ENCODE results near the gene HACD2.

Gene HACD2

DNA sequence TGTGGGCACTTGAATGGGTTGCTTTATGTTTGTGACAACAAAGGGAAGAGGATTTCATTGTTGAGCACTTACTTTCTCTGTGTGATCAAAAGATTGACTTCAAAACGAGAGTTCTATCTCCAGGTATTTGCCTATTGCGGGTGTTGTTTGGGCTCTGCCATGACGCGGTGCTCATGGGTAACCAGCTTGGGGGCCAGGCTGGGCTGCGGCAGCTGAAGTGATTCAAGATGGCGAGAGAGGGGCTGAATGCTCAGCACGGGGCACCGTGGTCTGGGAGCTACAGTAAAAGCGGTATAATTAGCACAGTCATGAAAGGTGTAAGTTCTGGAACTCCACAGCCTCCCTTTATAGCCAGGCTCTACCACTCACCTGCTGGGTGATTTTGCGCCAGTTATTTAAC lies 105.0 kb downstream of the HACD2 start:
- no peak for DNase-seq

DNA sequence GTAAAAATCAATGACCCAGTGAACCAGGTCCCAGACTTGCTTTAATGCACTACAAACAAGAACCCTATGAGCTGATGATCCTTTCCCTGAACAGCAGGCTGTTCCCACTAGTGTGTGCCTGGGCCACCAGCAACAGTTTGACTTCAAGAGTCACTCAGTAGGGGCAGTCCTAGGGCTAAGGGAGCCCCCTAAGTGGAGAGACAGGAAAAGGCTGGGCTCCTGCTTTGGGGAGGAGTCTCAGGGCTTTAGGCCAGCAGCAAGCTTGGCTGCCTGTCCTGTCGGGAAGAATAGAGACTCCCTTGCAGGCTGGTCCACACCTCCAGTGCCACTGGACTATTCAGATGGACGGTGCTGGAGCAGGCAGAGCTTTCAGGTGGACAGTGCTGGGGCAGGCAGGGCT lies 106.5 kb downstream of the HACD2 start:
- no peak for DNase-seq

DNA sequence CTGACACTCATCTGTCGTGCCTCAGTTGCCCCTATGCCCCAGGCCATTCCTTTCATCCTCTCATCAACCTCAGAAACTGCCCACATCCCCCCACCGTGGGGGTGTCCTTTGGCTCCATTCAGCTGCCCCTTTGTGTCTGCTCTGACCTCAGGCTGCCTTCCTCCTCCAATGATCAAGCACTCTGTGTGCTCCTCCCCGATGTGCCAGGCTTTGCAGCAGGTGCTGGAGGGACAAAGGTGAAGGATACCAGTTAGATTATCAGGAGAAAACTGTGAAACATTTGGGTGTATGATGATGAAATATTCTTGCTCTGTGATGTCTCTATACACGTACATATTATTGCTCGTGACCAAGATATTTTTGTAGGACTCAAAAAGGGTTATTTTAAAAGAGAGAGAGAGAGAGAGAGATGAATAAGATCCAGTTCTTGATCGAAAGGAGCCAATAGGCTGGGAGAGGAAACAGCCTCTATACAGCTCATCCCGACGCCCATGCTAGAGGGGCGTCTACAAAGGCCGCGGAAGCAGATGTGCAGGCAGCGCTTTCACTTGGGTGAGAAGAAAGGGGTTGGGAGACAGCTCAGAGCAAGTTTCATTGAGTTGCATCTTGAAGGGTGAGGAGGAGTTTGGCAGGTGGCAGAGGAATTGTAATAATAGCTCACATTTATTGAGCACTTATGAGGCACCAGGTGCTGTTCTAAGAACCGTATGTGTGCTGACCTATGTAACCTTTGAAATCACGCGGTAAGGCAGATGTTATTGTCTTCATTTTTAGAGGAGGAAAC lies 107.7 kb downstream of the HACD2 start:
- DNase-seq, result no peak

DNA sequence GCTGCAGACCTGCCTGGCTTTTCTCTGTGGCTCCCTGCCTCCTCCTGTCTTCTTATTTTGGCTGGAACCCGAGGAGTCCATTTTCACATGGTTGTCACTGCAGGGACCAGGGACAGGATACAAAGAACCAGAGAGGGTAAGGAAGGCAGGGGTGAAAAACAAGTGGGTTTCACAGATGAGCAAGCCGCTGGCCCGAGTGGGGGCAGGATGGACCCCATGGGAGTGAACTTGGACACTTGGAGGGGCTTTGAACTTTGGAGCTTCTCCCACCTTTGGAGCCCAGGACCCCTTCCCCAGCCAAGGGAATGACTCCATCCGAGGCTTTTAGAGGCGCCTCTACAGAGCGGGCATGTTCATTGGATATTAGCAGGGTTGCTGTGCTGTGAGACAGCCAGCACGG lies 109.1 kb downstream of the HACD2 start:
- no peak for DNase-seq

DNA sequence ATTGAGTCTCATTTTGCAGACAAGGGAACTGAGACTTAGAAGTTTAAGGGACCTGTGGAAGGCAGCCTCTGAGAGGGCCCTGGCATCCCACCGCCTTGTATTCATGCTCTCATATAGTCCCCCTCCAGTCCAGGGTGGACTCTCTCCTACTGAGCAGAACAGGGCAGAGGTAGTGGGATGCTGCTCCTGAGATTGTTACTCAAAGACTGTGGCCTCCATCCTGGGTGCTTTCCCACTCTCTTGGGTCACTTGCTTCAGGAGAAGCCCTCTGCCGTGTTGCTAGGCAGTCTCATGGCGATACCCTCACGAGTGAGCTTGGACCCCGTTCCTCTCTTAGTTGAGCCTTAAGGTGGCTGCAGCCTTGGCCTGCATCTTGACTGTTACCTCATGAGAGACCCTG lies 113.7 kb downstream of the HACD2 start:
- DNase-seq, result no peak

DNA sequence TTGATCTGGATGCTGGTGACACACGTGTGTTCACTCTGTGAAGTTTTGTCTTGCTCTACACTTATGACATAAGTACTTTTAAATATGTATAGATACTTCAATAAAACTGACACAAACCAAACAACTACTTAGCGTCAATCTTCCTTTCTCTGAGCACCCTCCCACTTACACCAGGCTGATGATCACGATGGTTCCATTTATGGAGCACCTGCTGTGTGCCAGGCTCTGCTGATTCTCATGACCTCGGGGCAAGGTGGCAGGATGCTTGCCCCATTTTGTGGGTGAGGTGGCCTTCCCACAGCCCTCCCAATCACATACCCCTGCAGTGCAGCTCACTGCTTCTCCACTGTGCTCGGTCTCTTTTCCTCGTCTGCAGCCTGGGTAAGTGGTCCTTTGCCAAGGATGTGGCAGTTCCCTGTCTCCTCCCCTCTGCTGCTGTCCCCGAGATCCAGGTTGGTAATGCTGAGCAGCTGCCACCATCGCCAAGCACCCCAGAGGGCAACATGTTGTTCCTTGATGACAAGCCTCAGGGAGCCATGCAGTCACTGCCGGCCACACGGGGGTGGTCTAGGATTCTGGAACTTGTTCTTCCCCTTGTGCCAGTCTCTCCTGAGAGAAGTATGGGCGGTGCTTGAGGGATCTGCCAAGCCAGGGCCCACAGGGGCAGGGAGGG lies 115.4 kb downstream of the HACD2 start:
- DNase-seq, result no peak

DNA sequence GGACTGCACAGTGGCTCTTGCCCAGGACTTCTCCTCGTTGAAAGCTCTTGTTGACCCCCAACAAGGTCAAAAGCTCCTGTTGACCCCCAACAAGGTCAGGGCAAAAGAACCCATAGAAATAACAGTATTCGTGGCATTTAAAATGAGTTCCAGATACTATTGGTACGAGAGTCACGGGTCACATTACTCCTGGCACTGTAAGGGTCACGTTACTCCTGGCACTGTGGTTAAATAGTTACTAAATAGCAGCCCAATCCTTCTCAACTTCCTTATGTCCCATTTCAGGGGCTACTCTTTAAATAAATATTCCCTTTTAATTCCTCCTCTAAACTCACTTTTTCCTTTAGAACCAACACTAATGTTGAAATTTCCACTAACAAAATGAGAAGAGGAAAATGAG lies 117.8 kb downstream of the HACD2 start:
- DNase-seq, result no peak

DNA sequence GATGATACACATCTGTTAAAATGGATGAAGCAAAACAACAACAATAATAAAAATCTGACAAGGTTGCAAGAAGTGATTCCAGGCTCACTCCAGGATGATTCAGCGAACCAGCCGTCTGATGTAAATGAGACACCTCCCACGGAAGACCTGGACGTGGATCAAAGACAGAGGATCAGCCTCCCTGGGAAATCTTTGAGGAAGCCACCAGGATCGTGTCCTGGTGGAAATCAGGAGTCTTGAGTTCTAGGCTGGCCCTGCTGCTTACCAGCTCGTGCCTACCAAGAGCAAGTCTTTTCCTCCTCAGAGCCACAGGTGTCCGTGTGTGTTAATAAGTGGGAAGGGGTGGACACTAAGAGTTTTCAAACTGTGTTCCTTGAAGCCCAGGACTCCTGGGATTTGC lies 120.6 kb downstream of the HACD2 start:
- DNase-seq, result no peak

DNA sequence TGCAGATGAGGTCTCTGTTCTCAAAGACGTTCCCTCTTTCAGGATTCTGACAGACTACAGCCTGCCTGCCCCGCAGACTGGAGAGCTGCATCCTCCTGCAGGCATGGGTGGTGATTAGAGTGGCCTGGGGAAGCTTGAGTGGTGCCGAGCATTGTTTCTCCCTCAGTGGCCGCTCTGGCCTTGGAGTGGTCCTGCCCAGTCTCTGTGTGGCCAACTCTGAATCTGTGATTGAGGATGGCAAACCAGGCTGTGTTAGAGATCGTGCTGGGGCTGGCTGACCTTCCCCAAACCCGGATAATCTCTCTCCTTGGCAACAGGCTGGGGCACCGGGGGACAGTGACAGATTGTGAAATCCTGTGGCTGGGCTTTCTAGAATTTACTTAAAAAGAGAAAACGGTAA lies 125.0 kb downstream of the HACD2 start:
- DNase-seq, result no peak

DNA sequence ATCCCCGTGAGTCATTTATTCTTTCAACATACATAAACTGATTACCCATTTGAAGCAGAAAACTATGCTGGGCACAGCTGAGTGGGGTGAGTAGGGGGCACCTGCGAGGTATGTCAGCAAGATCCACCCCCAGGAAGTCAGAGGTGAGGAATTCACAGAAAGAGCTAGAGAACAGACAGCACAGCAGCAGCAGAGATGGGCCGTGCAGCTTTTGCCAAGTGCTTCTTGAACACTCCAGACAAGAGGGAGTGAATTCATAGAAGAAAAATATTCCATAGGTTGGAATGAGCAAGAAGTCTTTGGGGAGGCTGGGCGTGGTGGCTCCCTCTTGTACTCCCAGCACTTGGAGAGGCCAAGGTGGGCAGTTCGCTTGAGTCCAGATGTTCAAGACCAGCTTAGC lies 126.6 kb downstream of the HACD2 start:
- no peak for DNase-seq

DNA sequence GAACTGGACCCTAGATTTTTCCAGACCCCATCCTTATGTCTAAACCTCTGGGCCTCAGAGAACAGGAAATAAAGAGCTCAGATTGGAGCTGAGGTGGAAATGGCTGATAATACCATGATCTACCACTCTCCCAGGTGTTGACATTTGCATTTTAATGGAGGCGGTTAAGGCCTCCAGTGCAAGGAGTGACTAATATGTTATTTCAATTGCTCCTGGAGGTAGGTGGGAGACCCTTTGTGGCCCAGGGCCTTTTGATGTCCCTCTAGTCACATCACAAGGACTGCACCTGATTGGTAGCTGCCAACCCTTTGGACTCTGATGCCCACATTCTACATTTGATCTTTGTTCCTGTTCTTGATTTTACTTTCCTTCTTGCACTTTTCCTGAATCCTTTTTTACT lies 127.0 kb downstream of the HACD2 start:
- DNase-seq, result no peak

DNA sequence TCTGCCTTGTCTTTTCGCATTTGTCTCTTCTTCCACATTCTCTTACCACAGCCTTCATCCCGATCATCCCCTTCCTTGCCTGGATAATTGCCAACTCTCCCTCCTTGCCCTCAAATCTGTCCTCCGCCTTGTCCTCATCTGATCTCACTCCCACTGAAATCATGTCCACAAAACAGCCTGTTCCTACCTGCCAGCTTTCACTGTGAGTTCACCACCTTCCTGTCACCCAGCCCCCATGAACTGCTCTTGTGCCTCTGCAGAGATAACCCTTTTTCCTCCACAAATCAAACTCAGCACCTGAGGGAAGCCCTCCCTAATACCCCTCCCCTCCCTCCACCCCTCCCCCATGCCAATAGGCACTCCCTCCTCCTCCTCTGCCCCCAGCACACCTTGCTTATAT lies 131.2 kb downstream of the HACD2 start:
- no peak for DNase-seq

DNA sequence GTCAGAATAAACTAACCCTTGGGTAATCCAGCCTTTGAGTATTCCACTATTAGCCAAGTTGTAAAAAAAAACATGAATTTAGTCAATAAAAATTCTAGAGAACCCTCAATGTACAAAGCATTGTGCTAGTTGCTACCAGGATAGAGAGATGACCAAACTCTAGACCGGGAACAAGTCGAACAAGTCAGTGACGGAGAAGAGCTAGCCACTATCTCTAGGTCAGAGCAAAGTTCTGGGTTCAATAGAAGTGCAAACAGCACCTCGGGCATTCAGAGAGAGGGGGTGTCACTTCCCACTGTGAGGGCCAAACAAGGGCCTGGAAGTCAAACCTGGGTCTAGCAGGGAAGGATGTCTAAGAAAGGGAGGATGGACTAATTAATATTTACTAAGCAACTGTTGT lies 133.7 kb downstream of the HACD2 start:
- no peak for DNase-seq

DNA sequence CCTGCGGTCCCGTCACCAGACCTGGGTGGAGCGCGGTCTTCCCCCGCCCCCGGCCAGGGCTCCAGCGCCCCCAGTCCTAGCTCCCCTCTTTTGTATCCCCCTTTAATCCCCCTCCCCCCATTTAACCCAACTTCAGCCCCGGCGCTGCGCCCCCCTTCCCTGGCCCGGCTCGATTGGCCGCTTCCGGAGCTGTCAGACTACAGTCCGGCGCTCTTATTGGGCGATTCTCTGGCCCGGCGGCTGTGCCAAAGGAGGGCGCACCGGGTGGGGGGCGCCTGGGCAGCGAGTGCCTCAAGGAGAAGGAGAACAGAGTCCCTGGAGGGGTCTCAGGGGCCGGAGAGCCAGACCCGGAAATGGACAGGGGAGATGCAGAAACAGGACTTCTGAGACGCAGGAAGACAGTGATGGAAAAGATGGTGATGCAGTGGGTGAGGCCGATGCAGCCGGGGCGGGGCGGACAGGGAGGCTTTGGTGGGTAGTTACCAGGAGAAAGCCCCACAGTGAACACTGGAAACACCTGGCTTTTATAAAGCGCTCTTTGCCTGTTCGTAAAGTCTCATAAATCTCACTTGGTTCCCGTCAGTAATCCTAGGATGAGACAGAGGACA lies 134.8 kb downstream of the HACD2 start:
- no peak for DNase-seq

DNA sequence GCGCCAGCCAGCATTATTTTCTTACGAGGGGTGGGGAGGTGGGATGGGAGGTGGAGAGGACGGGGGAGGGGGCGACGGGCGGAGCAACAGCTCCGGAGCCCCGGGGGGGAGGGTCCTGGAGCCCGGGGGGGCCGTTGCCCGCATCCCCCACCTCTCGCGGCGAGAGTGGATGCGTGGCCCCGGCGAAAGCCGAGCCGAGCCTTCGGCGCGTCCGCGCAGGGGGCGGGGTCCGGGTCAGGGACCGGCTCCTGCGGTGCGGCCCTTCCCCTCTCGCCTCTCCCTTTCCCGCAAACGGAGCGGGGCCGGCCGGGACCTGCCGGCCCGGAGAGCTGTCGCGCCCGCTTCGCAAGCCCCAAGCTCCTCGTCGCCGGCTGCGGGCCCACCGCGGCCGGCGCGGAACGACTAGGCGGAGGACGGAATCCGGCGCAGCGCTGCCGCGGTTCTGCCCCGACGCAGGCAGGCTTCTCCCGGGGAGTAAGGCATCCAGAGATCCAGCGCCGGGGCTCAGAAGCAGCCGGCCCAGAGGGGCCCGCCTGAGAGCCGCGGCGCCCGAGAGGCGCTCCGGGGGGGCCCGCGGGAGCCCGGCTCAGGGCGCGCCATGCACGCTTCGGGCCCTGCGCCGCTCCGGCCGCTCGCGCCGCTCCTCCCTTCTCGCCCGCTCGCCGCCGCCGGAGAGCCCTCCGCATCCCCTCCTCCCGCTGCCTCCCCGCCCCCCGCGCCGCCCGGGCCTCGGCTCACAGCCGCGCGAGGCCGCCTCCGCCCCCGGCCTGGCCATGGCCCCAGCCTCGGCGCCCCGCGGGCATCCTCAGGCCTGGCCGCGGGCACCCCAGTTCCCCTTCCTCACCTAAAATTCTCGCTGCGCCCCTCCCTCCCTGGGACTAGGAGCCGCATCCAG lies 135.5 kb downstream of the HACD2 start:
- no peak for DNase-seq

DNA sequence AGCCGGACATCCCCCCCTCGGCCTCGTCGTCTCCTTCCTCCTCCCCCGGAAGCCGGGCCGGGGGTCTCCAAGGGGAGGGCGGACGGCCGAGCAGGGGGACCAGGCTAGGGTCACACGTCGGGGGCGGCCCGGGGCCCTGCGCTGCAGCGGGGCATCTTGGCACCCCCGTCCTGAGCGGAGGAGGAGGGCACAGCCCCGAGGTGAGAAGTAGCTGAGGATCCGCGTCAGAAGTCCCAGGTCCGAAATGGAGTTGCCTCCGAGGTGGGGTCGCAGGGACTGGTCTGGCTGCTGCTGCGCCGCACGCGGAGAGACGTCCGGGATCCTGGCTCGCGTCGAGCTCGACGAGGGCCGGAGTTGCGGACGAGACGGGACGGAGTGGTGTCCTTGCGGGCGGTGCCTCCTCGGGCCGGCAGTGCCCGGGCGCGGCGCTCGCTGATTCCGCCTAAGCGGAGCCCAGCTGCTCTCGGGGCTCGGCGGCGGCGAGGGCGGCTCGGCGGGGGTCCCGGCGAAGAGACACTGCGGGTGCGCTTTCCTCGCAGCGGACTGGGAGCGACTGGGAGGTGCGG lies 136.2 kb downstream of the HACD2 start, which contains the start of gene ADCY5:
TSS of gene ADCY5 (minus strand) at position 555 of the 566 bp plus-strand sequence. CDS start at position 10, 545 bp downstream.
- DNase-seq, result no peak

DNA sequence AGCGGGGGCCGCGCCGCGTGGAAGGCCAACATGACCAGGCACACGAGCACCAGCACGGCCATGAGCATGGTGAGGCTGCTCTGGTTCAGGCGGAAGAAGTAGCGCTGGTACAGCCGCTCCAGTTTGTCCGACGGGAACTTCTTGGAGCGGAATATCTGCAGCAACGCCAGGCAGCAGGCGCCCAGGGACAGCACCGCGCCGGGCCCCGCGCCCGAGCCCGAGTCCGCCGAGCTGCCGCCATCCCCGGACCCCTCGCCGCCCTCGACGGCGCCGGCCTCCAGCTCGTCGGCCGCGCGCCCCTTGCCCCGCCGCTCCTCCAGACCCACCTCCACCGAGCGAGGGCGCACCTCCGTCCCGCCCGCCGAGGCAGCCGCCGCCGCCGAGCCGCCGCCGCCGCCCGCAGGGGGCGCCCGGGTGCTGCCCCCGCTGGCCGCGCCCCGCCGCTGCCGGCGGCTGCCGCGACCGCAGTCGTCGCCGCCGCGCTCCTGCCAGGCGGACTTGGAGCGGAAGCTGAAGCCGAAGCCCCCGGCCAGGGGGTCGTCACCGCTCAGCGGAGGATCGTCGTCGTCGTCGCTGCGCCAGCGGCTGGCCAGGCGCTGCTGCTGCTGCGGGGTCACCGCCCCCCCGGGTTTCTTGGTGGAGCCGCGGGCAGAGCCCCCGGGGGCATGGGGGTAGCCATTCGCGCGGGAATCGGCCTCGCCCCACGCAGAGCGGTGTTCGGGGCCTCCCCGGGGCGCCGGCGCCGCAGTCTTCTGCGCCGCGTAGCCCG lies 136.9 kb downstream of the HACD2 start:
- peak; percentile 76 for DNase-seq

DNA sequence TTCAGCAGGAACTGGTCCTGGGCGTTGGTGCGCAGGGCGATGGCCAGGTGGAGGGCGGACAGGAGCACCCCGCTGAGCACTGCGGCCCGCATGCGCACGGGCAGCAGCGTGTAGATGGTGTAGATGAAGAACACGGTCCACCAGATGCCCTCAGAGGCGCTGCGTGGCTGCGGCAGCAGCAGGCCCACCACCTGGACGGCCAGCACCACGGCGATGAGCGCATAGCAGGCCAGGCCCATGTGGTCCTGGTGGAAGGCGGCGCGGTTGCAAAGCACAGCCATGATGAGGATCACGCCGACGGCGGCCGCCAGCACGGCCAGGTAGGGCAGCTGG lies 137.5 kb downstream of the HACD2 start:
- DNase-seq, result no peak

DNA sequence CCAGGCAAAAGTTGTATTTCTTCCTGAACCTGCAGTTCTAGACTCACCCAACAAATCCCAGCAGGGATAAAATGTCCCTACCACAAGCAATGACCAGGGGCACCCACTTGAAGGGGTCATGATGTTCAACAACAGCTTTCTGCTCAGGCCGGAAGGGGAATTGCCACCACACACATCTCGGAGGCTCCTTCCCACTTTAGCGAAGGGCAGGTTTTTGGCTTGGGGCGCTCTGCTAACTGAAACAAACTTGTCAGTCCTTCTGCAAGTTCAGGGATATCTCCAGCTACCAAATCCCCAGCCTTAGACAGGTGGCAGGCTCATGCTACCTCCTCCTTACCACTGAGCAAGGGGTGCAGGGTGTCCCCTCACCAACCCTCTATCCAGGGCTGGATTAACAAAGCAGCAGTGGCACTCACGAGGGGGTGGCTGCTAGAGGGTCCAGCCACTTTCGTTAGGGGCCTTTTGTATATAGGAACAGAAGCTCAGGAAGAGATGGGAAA lies 138.2 kb downstream of the HACD2 start:
- no peak for DNase-seq

DNA sequence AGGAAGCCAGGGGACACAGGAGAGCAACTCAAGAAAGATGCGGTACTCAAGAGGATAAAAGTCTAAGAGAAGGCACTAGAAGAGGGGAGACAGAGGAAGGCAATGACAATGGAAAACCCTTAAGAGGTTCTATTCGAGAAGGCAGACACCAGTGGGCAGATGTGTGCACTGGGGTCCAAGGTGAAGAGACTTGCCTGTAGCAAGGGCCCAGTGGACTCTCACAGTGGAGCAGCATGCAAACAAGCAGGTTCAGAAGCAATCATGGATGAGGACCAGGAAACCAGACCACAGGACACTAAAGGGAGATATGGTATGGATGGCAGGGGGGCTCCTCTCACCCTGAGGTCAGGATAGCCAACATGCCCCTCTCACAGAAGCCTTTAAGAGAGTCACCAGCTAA lies 138.6 kb downstream of the HACD2 start:
- DNase-seq, result no peak

DNA sequence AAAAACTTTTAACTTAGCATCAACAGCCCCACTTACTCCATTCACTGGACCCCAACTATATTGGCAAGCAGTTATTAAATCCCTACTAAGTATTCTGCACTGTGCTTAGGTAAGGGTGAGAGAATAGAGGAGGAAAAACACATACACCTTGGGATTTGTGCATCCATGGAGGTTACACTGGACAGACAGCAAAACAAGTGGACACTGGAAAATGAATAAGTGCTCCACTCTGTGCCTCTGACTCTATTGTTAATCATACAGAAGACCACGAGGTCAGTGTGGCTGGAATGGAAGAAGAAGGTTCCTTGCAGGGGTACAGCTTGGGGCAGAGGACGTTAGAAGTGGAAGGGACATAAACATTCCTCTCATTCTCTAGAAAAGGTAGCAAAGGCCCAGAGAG lies 139.2 kb downstream of the HACD2 start:
- DNase-seq, result no peak

DNA sequence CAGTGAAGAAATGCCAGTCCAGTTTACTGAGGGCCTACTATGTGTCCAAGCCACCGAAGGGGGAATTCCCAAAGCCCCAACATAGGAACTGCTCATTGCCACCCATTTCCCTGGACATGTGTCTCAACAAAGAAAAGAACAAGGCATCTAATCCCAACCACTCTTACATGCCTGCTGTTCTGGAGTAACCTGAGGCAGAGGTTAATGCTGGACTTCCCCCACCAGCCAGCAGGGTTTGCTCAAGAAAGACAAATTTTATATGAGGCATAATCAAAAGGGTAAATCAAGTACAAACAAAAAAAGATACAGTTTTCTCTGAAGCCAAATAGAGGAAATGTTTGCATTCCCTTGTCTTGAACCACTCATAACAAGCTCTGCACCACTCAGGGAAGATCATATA lies 140.1 kb downstream of the HACD2 start:
- no peak for DNase-seq

Data from activated effector memory CD4-positive, alpha-beta T cell treated with anti-CD3 and anti-CD28 coated beads, Interleukin-2, amount 50 U/mL, for 16 hours (primary cell).